Aorta (tissue), 5 donors: ENCODE data around the gene CD86. TPM values are rescaled to one million over a fixed set of nuclear protein-coding genes. Genes with fewer than 3 reads are reported as not detected.
A peak's percentile ranks its signal among the peaks of the same experiment; 100 is the strongest.

Source experiments
- ATAC-seq: fragments of 200-7000 bp; cut with Tn5 transposase; one replicate; pipeline ENCODE4 v1.9.1; 2022; ENCODE audit warnings: moderate library complexity; ENCODE audit not compliant: low FRiP score
- DNase-seq, 2 donors: peaks; one replicate each; pipeline ENCODE4 v3.0.0-alpha.2; 2020
- H3K27ac ChIP-seq, 2 donors: one replicate each; pipeline ENCODE4 v1.5.1; 2013; ENCODE audit warnings: low read length in 2 of 2, mild to moderate bottlenecking in 2 of 2, moderate library complexity in 2 of 2, control low read depth in 1 of 2, inconsistent platforms in 1 of 2, low read depth in 1 of 2
- H3K27me3 ChIP-seq, 2 donors: one replicate each; pipeline ENCODE4 v1.6.1; 2013; ENCODE audit warnings: control low read depth in 1 of 2, low read length in 1 of 2, mild to moderate bottlenecking in 1 of 2, moderate library complexity in 1 of 2; ENCODE audit not compliant: insufficient read depth in 2 of 2, control insufficient read depth in 1 of 2
- H3K36me3 ChIP-seq, 2 donors: one replicate each; pipeline ENCODE4 v1.6.1; 2013; ENCODE audit warnings: control low read depth in 1 of 2, low read length in 1 of 2, mild to moderate bottlenecking in 1 of 2; ENCODE audit not compliant: insufficient read depth in 2 of 2, control insufficient read depth in 1 of 2
- H3K4me1 ChIP-seq, 2 donors: one replicate each; pipeline ENCODE4 v1.6.1; 2013; ENCODE audit warnings: low read length in 2 of 2, control low read depth in 1 of 2, mild to moderate bottlenecking in 1 of 2, moderate library complexity in 1 of 2; ENCODE audit not compliant: insufficient read depth in 2 of 2, control insufficient read depth in 1 of 2
- H3K4me3 ChIP-seq, 2 donors: one replicate each; pipeline ENCODE4 v1.5.1; 2013; ENCODE audit warnings: low read length in 2 of 2, control low read depth in 1 of 2, mild to moderate bottlenecking in 1 of 2
- H3K9me3 ChIP-seq: one replicate; pipeline ENCODE4 v1.6.1; 2013; ENCODE audit warnings: mild to moderate bottlenecking, low read length; ENCODE audit not compliant: control insufficient read depth
- WGBS, 2 donors: extraction: QIAGEN DNeasy Blood & Tissue Kit; methylation state at CpG; one replicate each; pipeline ENCODE4 v1.1.7; 2013; 5-methylcytosine and 5-hydroxymethylcytosine counted together
- intact Hi-C, 2 donors: fragments of 100-400 bp; cut with DNase I; formaldehyde crosslinking; loops; one replicate each; pipeline versions ENCODE4 v1.14.2 to v1.15.0; 2022
- polyA plus RNA-seq, 2 donors: library from polyadenylated mRNA; stranded (reverse); fragments of 200-250 nt; gene quantifications; one replicate each; pipeline ENCODE4 v1.2.3, GENCODE V29; 2013
- total RNA-seq, 2 donors: library from RNA; stranded (reverse); fragmentation: NEBNext Ultra II Directional; extraction: Animal tissue kit (Norgen Biotek cat#: 25700); gene quantifications; one replicate each; pipeline ENCODE4 v1.2.1, GENCODE V29; 2021
- donor health status: healthy with polysubstance abuse.
- donor health status: Bipolar disorder and iron deficiency.
- donor health status: DM: no; HTN: no; CAD: no.
- donor health status: DM: no; HTN: no; CAD: no.
- donor health status: DM: yes; HTN: yes; CAD: no.

Gene CD86
- total and polyA plus RNA-seq, 4 donors, result 2.6 to 19.7 (median 9.1) TPM

GRCh38 chr3:122092460-122093165, 37.5 kb downstream of the CD86 start:
- intact Hi-C loops, result no loop called here
- 62 to 69% methylated on average over 2 of the region's 2 CpGs for WGBS, 2 donors
- DNase-seq (peak in 1 of 2 donors; percentile 75), ATAC-seq (no peak)
- Histone ChIP-seq H3K4me3 (no peak overlapping the region), H3K27me3 (no peaks in the 10 kb centered on the region), H3K4me1 (no peaks in the 10 kb centered on the region), H3K36me3 (no peaks in the 10 kb centered on the region), H3K27ac (no peak overlapping the region), H3K9me3 (no peaks in the 10 kb centered on the region)

- Histone ChIP-seq H3K27ac (no peak overlapping the region), H3K27me3 (peaks cover 0 to 2% of the 10 kb centered on the region in 2 donors), H3K36me3 (no peaks in the 10 kb centered on the region), H3K4me1 (no peaks in the 10 kb centered on the region), H3K9me3 (peaks cover 1% of the 10 kb centered on the region), H3K4me3 (no peak overlapping the region)
- DNase-seq (no peak), ATAC-seq (no peak)
- intact Hi-C loops, result no loop called here
- 65 to 67% methylated on average over 4 of the region's 4 CpGs for WGBS, 2 donors
These were observed 39.0 kb downstream of the CD86 start for GRCh38 chr3:122094125-122094524.

GRCh38 chr3:122094693-122095092, 39.5 kb downstream of the CD86 start:
- no peak overlapping the region for H3K27ac ChIP-seq
- ATAC-seq, result no peak
- no peaks in the 10 kb centered on the region for H3K4me1 ChIP-seq
- no peak for DNase-seq
- peaks cover 0 to 2% of the 10 kb centered on the region in 2 donors for H3K27me3 ChIP-seq
- peaks cover 1% of the 10 kb centered on the region for H3K9me3 ChIP-seq
- intact Hi-C loops, result no loop called here
- no peaks in the 10 kb centered on the region for H3K36me3 ChIP-seq
- no peak overlapping the region for H3K4me3 ChIP-seq
- WGBS, 2 donors, result 70 to 71% methylated on average over 2 of the region's 2 CpGs

- Histone ChIP-seq H3K27me3 (peaks cover 0 to 2% of the 10 kb centered on the region in 2 donors), H3K4me1 (no peaks in the 10 kb centered on the region), H3K27ac (no peak overlapping the region), H3K9me3 (peaks cover 1% of the 10 kb centered on the region), H3K36me3 (no peaks in the 10 kb centered on the region), H3K4me3 (no peak overlapping the region)
- intact Hi-C loops, result no loop called here
- no peak for DNase-seq
- no peak for ATAC-seq
- WGBS, 2 donors, result 35 to 36% methylated on average over 3 of the region's 3 CpGs
These were observed 42.0 kb downstream of the CD86 start for GRCh38 chr3:122097141-122097540.

GRCh38 chr3:122098611-122099010, 43.4 kb downstream of the CD86 start:
- intact Hi-C loops, result no loop called here
- Histone ChIP-seq H3K36me3 (no peaks in the 10 kb centered on the region), H3K9me3 (peaks cover 1% of the 10 kb centered on the region), H3K4me1 (no peaks in the 10 kb centered on the region), H3K4me3 (no peak overlapping the region), H3K27ac (no peak overlapping the region), H3K27me3 (peaks cover 0 to 2% of the 10 kb centered on the region in 2 donors)
- DNase-seq (no peak), ATAC-seq (no peak)
- WGBS, 2 donors, result 86 to 94% methylated on average over 2 of the region's 2 CpGs

GRCh38 chr3:122099255-122099654, 44.1 kb downstream of the CD86 start:
- Histone ChIP-seq H3K27ac (no peak overlapping the region), H3K36me3 (no peaks in the 10 kb centered on the region), H3K4me1 (no peaks in the 10 kb centered on the region), H3K27me3 (peaks cover 0 to 2% of the 10 kb centered on the region in 2 donors), H3K4me3 (no peak overlapping the region), H3K9me3 (peaks cover 1% of the 10 kb centered on the region)
- intact Hi-C loops, result no loop called here
- 83 to 84% methylated on average over 2 of the region's 2 CpGs for WGBS, 2 donors
- DNase-seq (no peak), ATAC-seq (no peak)

- WGBS, 2 donors, result 84 to 86% methylated on average over 1 of the region's 1 CpG
- intact Hi-C loops, result no loop called here
These were observed 44.9 kb downstream of the CD86 start for GRCh38 chr3:122100083-122100482.

GRCh38 chr3:122100591-122101463, 45.7 kb downstream of the CD86 start:
- H3K36me3 ChIP-seq, result no peaks in the 10 kb centered on the region
- no peak for DNase-seq
- peaks cover 1% of the 10 kb centered on the region for H3K9me3 ChIP-seq
- intact Hi-C loops, result no loop called here
- ATAC-seq, result no peak
- WGBS, 2 donors, result 41% methylated on average over 8 of the region's 8 CpGs
- no peak overlapping the region for H3K4me3 ChIP-seq
- H3K4me1 ChIP-seq, result no peaks in the 10 kb centered on the region
- H3K27me3 ChIP-seq, result peaks cover 0 to 2% of the 10 kb centered on the region in 2 donors
- H3K27ac ChIP-seq, result no peak overlapping the region

More at GRCh38 chr3:122100083-122100482, 44.9 kb downstream of the CD86 start:
- Histone ChIP-seq H3K4me1 (no peaks in the 10 kb centered on the region), H3K27me3 (peaks cover 0 to 2% of the 10 kb centered on the region in 2 donors), H3K36me3 (no peaks in the 10 kb centered on the region), H3K9me3 (peaks cover 1% of the 10 kb centered on the region), H3K4me3 (no peak overlapping the region), H3K27ac (no peak overlapping the region)
- ATAC-seq, result no peak
- DNase-seq, result no peak
